GM21526 (cell line): ENCODE data around the gene C15orf39.
"Not testable (repeated sequence)": the region's sequence is repeated elsewhere in the genome, so short reads cannot be mapped to it uniquely, and the experiment has no call there.

Source experiments
- ATAC-seq: cut with Tn5 transposase; IDR thresholded peaks from one replicate; pipeline ENCODE4 v1.9.1; 2021; ENCODE audit warnings: moderate library complexity; ENCODE audit not compliant: unreplicated experiment, low FRiP score

Gene C15orf39

GRCh38 chr15:75209289-75209676, 7.6 kb downstream of the C15orf39 start:
- no peak for ATAC-seq

- ATAC-seq: no peak
Measured at GRCh38 chr15:75210811-75211230, 9.1 kb downstream of the C15orf39 start.

GRCh38 chr15:75211436-75212199, 9.9 kb downstream of the C15orf39 start:
- ATAC-seq: no peak

GRCh38 chr15:75212200-75212858, 10.6 kb downstream of the C15orf39 start:
- no peak for ATAC-seq

GRCh38 chr15:75213212-75213767, 11.6 kb downstream of the C15orf39 start:
- ATAC-seq: no peak

GRCh38 chr15:75213768-75214221, 12.1 kb downstream of the C15orf39 start:
- ATAC-seq: no peak

- no peak for ATAC-seq
Measured at GRCh38 chr15:75214293-75215096, 12.8 kb downstream of the C15orf39 start.

GRCh38 chr15:75215107-75216004, 13.7 kb downstream of the C15orf39 start:
- ATAC-seq: no peak

GRCh38 chr15:75217012-75217411, 15.3 kb downstream of the C15orf39 start:
- no peak for ATAC-seq

GRCh38 chr15:75217574-75217973, 15.9 kb downstream of the C15orf39 start:
- not testable (repeated sequence) for ATAC-seq

- ATAC-seq: not testable (repeated sequence)
Measured at GRCh38 chr15:75219507-75219929, 17.8 kb downstream of the C15orf39 start.

- no peak for ATAC-seq
Measured at GRCh38 chr15:75223688-75224087, 22.0 kb downstream of the C15orf39 start.

GRCh38 chr15:75224281-75224680, 22.6 kb downstream of the C15orf39 start:
- ATAC-seq: no peak

GRCh38 chr15:75225102-75225836, 23.6 kb downstream of the C15orf39 start:
- not testable (repeated sequence) for ATAC-seq

GRCh38 chr15:75225951-75226732, 24.5 kb downstream of the C15orf39 start:
- no peak for ATAC-seq

- ATAC-seq: not testable (repeated sequence)
Measured at GRCh38 chr15:75227112-75227511, 25.4 kb downstream of the C15orf39 start.

- ATAC-seq: no peak
Measured at GRCh38 chr15:75227663-75228280, 26.1 kb downstream of the C15orf39 start.

- ATAC-seq: no peak
Measured at GRCh38 chr15:75228787-75229186, 27.1 kb downstream of the C15orf39 start.
